Kidney glomerular epithelial cell (primary cell): ENCODE measurements around the gene CERK.
"Not testable (repeated sequence)": the region's sequence is repeated elsewhere in the genome, so short reads cannot be mapped to it uniquely, and the experiment has no call there.

Experiments
- DNase-seq: peaks from one replicate; lab custom pipeline; 2025; lab: John Stamatoyannopoulos, UW

The CERK gene

GRCh38 chr22:46648225-46648820 lies 89.7 kb downstream of the CERK start:
- not testable (repeated sequence) for DNase-seq

- DNase-seq = no peak
These were observed 91.4 kb downstream of the CERK start for GRCh38 chr22:46646531-46647215.

GRCh38 chr22:46642840-46643480 lies 95.1 kb downstream of the CERK start:
- not testable (repeated sequence) for DNase-seq

GRCh38 chr22:46641811-46642266 lies 96.2 kb downstream of the CERK start:
- no peak for DNase-seq

- no peak for DNase-seq
These were observed 97.6 kb downstream of the CERK start for GRCh38 chr22:46640293-46641055.

GRCh38 chr22:46639843-46640242 lies 98.2 kb downstream of the CERK start:
- no peak for DNase-seq

GRCh38 chr22:46638601-46639431 lies 99.2 kb downstream of the CERK start:
- DNase-seq = no peak

- no peak for DNase-seq
These were observed 100.1 kb downstream of the CERK start for GRCh38 chr22:46637711-46638600.

- DNase-seq = no peak
These were observed 101.6 kb downstream of the CERK start for GRCh38 chr22:46636221-46637002.

GRCh38 chr22:46635756-46636155 lies 102.3 kb downstream of the CERK start:
- no peak for DNase-seq

- DNase-seq = not testable (repeated sequence)
These were observed 102.9 kb downstream of the CERK start for GRCh38 chr22:46634973-46635685.
